Glomerular visceral epithelial cell (primary cell): ENCODE results near the gene SRC.
"Not testable (repeated sequence)": the region's sequence is repeated elsewhere in the genome, so short reads cannot be mapped to it uniquely, and the experiment has no call there.

Experiments
- DNase-seq: peaks from one replicate; pipeline ENCODE4 v3.0.0-alpha.2; 2016; ENCODE audit errors: extremely low spot score

Gene SRC

DNA sequence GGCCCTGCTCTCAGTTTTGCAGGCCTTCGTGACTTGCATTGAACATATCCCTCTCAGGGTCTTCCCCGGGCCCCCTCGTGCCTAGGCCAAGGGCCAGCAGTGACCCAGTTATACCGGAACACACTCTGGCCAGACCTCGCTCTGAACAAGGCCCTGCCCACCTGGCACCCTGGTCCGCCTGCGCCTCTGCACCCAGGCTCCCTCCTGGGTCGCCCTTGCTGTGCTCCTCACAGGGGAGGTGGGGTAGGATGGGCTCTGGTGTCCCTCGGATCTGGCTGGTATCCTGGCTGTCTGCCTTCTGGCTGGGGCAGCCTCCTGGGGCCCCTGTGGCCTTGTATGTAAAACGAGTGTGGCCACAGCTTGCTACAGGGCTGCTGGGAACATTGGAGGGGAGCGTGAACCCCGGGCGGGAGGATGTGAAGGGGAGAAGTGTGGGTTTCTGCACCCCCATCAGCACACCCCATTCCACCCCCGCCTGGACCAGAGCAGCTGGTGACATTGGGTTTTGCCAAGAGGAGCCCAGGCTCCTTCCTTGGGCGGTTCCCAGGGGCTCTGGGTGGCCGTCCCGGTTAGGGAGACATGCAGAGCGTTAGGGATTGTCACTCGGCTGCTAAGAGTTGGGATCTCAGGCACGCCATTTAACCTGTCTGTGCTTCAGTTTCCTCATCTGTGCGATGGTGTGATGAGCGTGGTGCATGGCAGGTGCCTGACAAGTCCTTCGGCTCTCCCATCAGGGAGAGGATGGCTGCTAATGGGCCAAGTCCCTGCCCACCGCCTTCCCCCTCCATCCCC is 17.5 kb downstream of the SRC start:
- no peak for DNase-seq

DNA sequence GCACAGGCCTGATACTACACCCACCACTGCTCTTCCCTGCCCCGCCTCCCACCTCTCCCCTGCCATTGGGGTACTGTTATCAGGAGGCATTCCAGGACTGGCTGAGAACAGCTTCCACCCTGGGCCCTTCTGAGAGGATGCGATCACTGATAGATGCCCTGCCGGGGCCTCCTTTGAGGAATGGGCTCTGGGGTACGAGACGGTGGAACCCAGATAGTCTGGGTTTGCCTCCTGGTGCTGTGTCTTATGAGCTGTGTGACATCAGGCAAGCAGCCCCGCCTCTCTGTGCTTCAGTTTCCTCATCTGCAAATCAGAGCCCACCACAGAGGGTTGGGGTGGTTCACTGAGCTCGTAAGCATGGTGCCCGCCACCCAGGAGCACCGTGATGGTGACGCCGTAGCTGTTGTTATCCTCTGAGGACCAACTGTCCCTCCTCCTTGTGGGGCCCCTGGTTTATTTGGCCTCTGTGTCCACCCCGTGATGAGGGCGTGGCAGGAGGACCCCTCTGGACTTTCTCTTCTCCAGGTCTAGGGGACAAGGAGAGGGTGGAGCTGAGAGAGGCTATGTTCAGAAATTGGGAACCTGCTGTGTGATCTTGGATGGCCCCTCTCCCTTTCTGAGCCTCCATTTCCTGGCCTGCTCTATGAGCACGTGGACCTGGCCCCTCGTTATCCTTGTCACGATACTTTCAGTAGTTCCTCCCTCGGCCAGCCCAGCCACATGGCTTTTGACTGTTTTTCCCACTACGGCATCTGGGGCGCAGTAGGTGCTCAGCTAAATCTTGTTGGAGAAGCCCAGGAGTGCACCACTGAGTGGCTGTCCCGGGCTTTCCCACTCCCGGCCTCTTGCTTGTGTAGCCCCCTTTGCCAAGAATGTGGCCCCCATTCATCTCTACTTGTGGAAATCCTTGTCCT is 18.3 kb downstream of the SRC start:
- DNase-seq, result no peak

DNA sequence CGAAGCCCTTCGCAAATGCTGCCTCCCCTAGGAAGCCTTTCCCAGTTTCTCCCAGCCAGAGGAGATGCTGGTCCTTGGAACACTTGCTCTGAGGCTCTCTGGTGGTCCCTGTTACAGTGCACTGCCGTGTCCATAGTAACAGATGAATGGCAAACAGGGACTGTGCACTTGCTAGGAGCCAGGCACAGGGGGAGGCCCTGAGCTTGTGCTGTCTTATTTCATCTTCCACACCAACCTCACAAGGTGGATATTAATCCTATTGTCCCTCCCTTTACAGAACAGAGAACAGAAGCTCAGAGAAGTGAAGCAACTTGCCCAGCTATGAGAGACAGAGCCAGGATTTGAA is 19.0 kb downstream of the SRC start:
- no peak for DNase-seq

DNA sequence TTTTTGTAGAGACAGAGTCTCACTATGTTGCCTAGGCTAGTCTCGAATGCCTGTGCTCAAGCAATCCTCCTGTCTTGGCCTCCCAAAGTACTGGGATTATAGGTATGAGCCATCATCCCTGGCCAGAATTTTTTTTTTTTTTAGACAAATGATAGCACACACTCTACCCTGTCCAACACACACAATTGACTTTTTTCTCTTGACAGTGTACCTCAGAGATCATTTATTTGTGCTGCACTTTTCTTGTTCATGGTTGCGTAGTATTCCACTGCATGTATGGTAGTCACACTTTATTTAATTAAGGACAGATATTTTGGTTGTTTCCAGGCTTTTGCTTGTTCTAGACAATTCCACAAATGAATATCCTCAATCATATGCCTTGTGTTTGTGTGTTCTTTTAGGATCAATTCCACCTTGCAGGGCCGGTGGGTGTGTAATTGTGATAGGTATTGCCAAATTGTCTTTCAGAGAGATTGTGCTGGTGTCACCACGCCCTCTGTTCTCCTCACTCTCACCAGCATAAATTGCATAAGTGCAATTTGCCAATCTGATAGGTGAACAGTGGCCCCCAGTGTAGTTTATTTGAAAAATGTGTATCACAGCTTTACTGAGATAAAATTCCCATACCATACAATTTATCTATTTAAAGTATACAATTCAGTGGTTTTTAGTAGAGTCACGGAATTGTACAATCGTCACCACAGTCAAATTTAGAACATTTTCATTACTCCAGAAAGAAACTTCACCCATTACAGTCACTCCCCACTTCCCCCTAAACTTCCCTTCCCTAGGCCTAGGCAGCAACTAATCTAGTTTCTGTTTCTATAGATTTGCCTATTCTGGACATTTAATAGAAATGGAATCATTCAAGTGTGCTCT is 20.1 kb downstream of the SRC start:
- no peak for DNase-seq

DNA sequence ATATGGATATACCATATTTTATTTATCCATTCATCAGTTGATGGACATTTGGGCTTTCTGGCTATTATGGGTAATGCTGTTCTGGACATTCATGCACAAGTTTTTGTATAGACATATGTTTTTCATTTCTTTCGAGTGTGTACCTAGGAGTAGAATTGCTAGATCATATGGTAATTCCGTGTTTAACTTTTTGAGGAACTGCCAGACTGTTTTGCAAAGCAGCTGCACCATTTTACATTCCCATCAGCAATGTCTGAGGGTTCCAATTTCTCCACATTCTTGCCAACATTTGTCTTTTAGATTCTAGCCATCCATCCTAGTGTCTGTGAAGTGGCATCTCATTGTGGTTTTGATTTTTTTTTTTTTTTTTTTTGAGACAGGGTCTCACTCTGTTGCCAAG is 20.8 kb downstream of the SRC start:
- no peak for DNase-seq

DNA sequence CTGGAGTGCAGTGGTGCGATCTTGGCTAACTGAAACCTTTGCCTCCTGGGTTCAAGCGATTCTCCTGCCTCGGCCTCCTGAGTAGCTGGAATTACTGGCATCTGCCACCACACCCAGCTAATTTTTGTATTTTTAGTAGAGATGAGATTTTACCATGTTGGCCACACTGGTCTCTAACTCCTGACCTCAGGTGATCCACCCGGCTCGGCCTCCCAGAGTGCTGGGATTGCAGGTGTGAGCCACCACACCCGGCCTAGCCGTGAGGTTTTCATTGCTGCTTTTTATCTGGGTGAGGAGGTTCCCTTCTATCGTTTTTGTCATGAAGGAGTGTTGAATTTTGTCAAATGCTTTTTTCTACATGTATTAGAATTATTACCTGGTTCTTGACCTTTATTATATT is 23.9 kb downstream of the SRC start:
- no peak for DNase-seq

DNA sequence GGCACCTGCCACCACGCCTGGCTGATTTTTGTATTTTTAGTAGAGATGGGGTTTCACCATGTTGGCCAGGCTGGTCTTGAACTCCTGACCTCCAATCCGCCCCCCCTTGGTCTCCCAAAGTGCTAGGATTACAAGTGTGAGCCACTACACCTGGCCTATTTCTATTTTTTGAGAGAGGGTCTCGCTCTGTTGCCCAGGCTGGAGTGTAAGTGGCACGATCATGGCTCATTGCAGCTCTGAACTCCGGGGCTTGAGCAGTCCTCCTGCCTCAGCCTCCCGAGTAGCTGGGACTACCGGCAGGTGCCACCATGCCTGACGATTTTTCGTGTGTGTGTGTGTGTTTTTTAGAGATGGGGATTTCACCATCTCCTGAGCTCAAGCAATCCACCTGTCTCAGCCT is 25.9 kb downstream of the SRC start:
- not testable (repeated sequence) for DNase-seq

DNA sequence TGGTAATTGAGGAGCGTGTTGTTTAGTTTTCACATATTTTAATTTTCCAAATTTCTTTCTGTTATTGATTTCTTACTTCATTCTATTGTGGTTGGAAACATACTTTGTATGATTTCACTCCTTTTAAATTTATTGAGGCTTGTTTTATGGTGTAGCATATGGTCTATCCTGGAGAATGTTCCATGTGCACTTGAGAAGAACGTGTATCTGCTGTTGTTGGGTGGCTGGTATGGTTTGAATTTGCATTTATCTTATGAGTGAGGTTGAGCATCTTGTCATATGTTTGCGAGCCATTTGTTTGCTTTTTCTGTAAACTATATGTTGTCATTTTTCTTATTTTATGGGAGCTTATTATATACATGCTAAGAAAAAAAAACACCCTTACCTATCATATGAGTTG is 26.5 kb downstream of the SRC start:
- DNase-seq, result no peak

DNA sequence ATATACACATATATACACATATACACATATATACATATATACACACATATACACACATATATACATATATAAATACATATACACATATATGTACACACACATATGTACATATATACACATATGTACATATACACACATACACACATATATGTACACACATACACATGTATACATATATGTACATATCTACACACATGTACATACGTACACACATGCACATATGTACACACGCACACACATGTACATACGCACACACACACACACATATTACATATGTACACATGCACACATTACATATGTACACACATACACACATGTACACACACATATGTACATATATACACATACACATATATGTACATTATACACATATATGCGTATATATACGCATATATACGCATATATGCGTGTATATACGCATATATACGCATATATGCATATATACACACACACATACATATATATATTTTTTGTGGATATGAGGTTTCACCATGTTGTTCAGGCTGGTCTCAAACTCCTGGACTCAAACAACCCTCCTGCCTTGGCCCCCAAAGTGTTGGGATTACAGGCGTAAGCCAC is 27.2 kb downstream of the SRC start:
- DNase-seq, result no peak

DNA sequence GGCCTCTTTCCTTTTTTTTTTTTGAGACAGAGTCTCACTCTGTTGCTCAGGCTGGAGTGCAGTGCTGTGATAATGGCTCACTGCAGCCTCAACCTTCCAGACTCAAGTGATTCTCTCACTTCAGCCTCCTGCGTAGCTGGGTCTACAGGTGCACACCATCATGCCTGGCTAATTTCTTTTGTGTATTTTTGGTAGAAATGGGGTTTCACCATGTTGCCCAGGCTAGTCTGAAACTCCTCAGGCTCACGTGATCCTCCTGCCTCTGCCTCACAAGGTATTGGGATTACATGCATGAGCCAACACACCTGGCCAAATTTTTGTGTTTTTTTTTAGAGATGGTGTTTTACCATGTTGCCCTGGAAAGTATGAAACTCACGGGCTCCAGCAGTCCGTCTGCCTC is 29.3 kb downstream of the SRC start:
- no peak for DNase-seq

DNA sequence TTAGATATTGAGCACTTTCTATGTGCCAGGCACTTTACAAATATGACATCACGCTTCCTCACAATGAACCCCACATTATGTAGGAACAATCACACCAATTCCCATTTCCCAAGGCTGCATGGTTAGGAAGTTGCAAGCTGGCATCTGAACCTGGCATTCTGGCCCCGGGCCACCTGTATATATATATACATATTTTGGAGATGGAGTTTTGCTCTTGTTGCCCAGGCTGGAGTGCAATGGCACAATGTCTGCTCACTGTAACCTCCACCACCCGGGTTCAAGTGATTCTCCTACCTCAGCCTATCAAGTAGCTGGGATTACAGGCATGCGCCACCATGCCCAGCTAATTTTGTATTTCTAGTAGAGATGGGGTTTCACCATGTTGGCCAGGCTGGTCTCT is 30.4 kb downstream of the SRC start:
- DNase-seq, result no peak

DNA sequence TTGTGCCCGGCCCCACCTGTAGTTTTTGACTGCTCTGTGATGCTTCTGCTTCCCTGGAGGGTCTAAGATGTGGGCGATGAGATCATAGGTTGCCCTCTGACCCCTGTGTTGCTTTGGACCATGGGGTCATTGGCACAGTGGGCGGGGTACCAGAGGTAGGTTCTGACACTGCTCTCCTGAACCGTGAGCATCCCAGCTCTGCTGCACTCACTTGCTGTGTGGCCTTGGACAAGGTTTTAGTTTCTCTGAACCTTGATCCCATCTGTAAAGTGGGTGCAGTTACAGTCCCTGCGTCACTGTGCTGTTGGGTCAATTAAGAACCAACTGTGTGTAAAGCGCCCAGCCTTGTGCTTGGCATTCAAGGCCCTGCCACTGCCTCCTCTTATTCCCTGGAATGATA is 30.9 kb downstream of the SRC start:
- DNase-seq, result no peak

DNA sequence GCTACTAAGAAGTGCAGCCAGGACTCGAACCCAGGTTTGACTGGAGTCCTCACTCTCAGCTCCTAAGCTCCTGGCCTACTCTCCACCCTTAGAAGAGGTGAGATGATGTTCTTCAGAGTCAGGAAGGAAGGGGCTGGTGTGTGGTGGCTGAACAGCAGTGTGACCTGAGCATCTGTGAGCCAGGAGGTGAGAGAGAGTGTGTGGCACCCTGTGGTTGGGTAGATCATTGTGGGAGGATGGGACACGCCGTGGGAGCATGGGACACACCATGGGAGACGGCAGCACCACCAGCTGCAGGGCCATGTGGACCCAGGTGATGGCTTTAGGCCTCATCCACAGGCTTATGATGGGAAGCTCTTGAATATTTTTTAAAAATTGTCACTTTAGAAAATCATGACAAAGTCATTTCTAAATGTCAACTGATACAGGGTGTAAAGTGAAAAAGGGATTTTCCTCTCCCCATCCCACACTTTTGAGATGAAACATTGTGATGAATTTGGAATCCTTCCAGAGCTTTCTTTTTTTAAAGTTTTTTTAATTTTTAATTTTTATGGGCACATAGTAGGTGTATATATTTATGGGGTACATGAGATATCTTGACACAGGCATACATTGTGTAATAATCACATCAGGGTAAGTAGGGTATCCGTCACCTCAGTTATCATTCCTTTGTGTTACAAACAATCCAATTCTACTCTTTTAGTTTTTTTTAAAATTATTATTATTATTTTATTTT is 31.6 kb downstream of the SRC start:
- no peak for DNase-seq

DNA sequence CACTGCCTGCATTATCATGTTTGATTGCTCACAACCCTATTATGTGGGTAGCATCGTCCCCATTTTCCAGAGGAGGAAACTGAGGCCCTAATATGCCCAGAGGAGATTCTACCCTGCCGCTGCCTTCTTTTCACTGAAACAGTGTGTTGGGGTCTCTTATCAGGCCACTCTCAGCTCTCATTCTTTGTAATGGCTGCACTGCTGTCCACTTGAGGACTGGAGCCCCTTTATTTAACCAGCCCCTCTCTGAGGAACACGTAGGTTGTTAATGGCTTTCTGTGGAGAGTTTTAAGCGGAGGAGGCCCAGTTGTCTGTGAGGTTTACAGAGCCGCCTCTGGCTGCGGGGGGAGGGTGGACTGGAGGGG is 32.5 kb downstream of the SRC start:
- no peak for DNase-seq

DNA sequence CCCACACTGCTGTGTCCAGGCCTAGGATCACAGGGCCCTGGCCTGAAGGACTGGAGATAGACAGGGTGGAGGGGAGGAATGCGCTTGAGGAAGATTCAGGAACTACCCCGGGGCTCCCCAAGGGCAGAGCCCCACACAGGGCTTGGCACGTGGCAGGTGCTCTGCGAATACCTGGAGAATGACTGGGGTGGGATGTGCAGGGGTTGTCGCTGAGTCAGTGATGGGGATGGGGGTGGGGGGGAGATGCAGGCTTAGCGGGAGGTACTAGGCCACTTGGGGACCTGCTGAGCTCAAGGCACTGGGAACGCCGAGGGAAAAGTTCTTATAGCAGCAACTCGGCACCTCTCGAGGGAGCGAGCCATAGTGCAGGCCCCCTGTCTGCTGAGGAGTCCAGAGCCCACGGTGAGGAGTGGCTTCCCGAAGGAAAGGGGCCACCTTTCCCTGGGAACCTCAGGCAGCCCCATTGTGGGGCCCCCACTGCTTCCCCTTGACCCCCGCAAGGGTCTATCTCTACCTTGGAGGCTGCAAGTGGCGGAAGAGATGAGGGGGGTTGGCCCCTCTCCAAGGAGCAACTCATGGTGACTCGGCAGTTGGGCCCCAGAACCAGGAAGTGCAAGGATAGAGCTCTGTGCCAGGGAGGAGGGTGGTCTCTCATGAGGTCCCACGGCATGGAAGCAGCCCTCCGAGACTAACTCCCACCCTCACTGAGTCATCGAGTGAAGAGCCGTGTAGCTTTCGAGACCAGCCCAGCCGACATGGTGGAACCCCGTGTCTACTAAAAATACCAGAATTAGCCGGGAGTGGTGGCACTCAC is 33.1 kb downstream of the SRC start:
- DNase-seq, result peak; percentile 41

DNA sequence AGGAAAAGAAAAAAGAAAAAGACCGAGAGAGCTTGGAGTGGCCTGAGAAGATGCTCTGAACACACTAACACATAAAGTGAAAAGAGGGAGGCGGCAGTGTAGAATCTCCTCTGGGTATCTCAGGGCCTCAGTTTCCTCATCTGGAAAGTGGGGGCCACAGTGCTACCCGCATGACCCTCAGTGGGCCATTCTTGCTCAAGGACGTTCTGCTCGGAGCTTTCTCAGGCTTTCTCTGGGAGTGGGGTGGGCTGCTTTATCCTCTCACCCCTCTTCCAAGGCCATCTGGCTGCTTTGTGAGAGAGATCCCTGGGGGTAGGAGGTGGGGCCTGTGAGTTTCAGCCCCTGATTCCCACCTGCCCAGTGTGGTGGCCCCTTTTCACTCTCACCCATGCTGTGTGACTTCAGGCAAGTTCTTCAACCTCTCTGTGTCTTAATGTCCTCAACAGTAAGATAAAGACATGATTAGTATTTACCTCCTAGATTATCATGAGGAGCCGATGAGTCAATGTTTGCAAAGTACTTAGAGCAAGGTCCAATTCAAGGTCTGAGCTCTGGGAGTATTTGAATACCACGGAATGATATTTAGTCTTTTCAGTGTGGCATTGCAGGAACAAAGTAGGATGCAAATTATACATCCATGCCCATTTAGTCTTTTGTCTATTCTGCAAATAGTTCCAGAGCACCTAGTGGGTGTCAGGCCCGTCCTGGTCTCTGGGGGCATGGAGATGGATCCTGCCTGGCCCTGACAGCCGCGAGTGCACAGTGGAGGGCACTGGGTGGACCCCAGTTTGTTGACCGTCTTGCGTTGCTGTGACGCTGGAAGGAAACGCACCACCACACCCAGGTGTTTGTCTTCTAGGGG is 34.3 kb downstream of the SRC start:
- DNase-seq, result no peak

DNA sequence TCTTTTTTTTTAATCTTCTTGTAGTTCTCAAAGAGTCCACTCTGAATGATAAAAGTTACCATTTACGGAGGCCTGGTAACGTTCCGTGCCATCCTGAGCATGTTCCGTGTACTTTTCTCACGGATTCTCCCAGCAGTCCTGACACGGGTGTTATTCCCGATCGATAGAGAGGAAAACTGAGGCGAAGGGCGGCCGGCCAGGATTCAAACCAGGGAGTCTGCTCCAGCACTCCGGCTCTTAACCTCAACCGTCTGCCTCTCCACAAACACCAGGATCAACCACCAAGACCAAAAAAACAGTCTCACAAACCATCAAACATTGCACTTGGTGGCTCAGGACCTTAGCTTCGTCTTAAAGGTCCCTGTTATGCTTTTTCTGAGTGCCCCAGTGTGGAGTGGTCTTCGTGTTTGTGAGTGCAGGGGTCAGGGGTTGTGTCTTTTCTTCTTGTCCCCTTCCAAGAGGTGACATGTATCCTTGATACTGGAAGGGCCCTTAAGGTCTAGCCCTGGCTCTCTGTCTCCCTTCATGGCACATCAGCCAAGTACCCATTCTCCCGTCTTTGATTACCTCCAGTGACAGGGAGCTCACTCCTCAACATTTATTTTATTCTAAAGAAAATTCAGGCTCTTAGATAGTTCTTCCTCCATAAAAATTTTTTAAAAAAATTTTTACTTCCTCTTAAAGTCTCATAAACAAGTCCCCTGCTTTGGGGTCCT is 35.1 kb downstream of the SRC start:
- DNase-seq, result no peak

DNA sequence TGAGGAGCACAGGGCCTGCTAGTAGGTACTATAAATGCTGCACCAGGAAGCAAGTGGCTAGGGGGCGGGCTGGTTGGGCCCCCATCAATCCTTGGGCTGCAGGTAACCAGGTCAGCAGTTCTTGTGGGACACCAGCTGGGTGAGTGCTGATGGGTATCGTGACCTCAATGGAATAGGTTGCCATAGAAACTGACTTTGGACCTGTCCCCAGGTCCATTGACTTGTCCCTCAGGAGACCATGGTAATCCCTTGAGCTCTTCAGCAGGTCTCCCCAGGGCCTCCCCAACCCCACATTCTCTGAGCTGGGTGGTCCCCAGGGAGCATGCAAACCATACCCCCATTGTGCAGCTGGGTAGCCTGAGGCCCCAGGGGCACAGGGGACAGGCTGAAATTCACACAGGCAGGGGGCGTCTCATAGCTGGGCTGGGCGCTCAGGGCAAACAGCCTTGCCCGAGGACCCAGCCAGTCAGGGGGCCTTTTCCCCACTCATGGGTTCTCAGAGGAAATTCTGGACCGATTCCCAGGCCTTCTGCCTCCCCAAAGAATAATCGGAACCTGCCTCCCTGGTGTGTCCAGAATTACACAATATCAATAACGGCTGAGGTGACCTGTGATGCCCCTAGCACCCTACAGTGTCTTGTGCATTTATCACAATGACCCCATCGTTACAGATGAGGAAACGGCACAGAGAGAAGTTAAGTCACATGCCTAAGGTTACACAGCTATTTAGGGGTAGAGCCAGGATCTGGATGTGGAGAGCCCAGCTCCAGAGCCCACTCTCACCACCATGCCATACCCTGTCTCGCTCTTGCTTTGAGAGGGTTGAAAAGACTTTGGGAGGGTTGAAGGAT is 35.9 kb downstream of the SRC start:
- no peak for DNase-seq
